Measurements from ENCODE around the gene FAM156A. TPM values are rescaled to one million over a fixed set of nuclear protein-coding genes. Genes with fewer than 3 reads are reported as not detected.
"Not testable (repeated sequence)": the region's sequence is repeated elsewhere in the genome, so short reads cannot be mapped to it uniquely, and the experiment has no call there.

The FAM156A gene
- total RNA-seq, 1 donor from 2014 or later = 21.6 TPM

DNA sequence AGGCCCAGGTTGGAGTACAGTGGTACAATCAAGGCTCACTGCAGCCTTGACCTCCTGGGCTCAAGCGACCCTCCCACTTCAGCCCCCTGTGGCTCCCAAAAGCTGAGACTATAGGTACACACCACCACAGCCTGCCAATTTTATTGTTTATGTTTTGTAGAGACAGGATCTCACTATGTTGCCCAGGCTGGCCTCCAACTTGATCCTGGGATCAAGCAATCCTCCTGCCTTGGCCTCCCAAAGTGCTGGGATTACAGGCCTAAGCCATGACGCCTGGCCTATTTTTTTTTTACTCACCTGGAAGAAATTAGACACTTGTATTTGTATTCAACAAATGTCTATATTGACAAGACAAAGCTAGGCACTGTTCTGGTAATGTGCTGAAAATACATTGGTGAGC lies 25.1 kb downstream of the FAM156A start:
- CTCF ChIA-PET = no interaction called here
- no peaks in the 10 kb centered on the region for H3K27me3 Mint-ChIP-seq
- DNase-seq (no peak), ATAC-seq (ENCODE audit: low read depth) (no peak)
- TF ChIP-seq, protein P1, sequence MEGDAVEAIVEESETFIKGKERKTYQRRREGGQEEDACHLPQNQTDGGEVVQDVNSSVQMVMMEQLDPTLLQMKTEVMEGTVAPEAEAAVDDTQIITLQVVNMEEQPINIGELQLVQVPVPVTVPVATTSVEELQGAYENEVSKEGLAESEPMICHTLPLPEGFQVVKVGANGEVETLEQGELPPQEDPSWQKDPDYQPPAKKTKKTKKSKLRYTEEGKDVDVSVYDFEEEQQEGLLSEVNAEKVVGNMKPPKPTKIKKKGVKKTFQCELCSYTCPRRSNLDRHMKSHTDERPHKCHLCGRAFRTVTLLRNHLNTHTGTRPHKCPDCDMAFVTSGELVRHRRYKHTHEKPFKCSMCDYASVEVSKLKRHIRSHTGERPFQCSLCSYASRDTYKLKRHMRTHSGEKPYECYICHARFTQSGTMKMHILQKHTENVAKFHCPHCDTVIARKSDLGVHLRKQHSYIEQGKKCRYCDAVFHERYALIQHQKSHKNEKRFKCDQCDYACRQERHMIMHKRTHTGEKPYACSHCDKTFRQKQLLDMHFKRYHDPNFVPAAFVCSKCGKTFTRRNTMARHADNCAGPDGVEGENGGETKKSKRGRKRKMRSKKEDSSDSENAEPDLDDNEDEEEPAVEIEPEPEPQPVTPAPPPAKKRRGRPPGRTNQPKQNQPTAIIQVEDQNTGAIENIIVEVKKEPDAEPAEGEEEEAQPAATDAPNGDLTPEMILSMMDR (IDR thresholded peaks at IDR 0.05) = no peak
- POLR2A ChIA-PET = no interaction called here
- intact Hi-C loops (cut with micrococcal nuclease) = no loop called here
- no peaks in the 10 kb centered on the region for H3K9me3 Mint-ChIP-seq
- peaks cover 15% of the 10 kb centered on the region for H3K4me1 Mint-ChIP-seq
- H3K27ac Mint-ChIP-seq = no peak overlapping the region
- no peak overlapping the region for H3K4me3 Mint-ChIP-seq
- H3K36me3 Mint-ChIP-seq (ENCODE audit: low read depth) = peaks cover 11% of the 10 kb centered on the region

- intact Hi-C loops (cut with micrococcal nuclease); H3K9me3 Mint-ChIP-seq; DNase-seq; H3K27ac Mint-ChIP-seq; H3K27me3 Mint-ChIP-seq; ATAC-seq (ENCODE audit: low read depth); H3K36me3 Mint-ChIP-seq (ENCODE audit: low read depth); CTCF ChIA-PET; H3K4me3 Mint-ChIP-seq: not testable (repeated sequence)
- POLR2A ChIA-PET = interaction anchor here (1.0 kb wide), 1 partner anchor 10 kb away, joined by 3 read pairs; no protein-coding TSS in a partner anchor
- H3K4me1 Mint-ChIP-seq = peaks cover 17% of the 10 kb centered on the region
These were observed 28.1 kb downstream of the FAM156A start for GRCh38 chrX:52930214-52930613.

DNA sequence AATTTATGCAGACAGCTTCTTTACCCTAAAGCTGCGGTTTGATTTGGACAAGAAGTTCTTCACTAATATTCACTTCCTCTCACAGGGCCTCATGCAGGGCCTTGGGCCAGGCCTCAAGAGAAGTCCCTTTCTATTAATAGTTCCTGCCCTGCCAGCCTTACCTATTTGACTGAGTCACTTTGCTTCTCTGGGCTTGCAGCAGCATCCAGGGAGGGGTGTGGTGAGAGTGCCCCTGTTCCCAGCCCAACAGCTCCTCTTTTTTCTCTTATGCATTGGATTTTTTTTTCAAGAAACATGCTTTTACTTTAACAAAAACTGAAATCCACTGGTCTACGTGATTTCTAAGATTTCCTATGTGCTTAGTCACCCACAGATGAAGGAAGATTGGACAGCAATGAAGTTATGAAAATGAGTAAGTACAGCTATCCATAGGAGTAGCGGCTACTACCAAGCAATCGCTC lies 34.5 kb downstream of the FAM156A start:
- DNase-seq (no peak), ATAC-seq (ENCODE audit: low read depth) (peak; percentile 25)
- no peaks in the 10 kb centered on the region for H3K9me3 Mint-ChIP-seq
- intact Hi-C loops (cut with micrococcal nuclease) = no loop called here
- peak overlapping the region; percentile 78 for H3K27ac Mint-ChIP-seq
- H3K4me1 Mint-ChIP-seq = peaks cover 34% of the 10 kb centered on the region
- peak overlapping the region; percentile 58 for H3K4me3 Mint-ChIP-seq
- ChIA-PET POLR2A (interaction anchor here (0.6 to 1.3 kb wide), 4 partner anchors 11 to 760 kb away, joined by 3 to 18 read pairs (median 4); no protein-coding TSS in a partner anchor), CTCF (interaction anchor here (0.8 to 1.7 kb wide), 2 partner anchors 72 to 349 kb away, joined by 3 to 4 read pairs; no protein-coding TSS in a partner anchor)
- peaks cover 7% of the 10 kb centered on the region for H3K36me3 Mint-ChIP-seq (ENCODE audit: low read depth)
- TF ChIP-seq, protein P1 (IDR thresholded peaks at IDR 0.05) = no peak
- H3K27me3 Mint-ChIP-seq = no peaks in the 10 kb centered on the region

- intact Hi-C loops (cut with micrococcal nuclease); POLR2A ChIA-PET; H3K27me3 Mint-ChIP-seq; H3K27ac Mint-ChIP-seq; H3K4me3 Mint-ChIP-seq; ATAC-seq (ENCODE audit: low read depth); H3K36me3 Mint-ChIP-seq (ENCODE audit: low read depth); H3K9me3 Mint-ChIP-seq; DNase-seq; CTCF ChIA-PET; H3K4me1 Mint-ChIP-seq: not testable (repeated sequence)
These were observed 43.6 kb downstream of the FAM156A start for GRCh38 chrX:52914704-52915103.

- H3K27me3 Mint-ChIP-seq; H3K36me3 Mint-ChIP-seq (ENCODE audit: low read depth); H3K9me3 Mint-ChIP-seq; intact Hi-C loops (cut with micrococcal nuclease); H3K4me3 Mint-ChIP-seq; H3K4me1 Mint-ChIP-seq; POLR2A ChIA-PET; CTCF ChIA-PET; H3K27ac Mint-ChIP-seq; ATAC-seq (ENCODE audit: low read depth); DNase-seq: not testable (repeated sequence)
These were observed 44.6 kb downstream of the FAM156A start for GRCh38 chrX:52913681-52914080.

GRCh38 chrX:52909313-52909969 lies 48.9 kb downstream of the FAM156A start:
- H3K4me3 Mint-ChIP-seq; ATAC-seq (ENCODE audit: low read depth); H3K4me1 Mint-ChIP-seq; DNase-seq; H3K27me3 Mint-ChIP-seq; H3K27ac Mint-ChIP-seq; H3K9me3 Mint-ChIP-seq; H3K36me3 Mint-ChIP-seq (ENCODE audit: low read depth); intact Hi-C loops (cut with micrococcal nuclease); POLR2A ChIA-PET; CTCF ChIA-PET: not testable (repeated sequence)

GRCh38 chrX:52907900-52908299 lies 50.4 kb downstream of the FAM156A start:
- H3K4me3 Mint-ChIP-seq; ATAC-seq (ENCODE audit: low read depth); CTCF ChIA-PET; DNase-seq; H3K27ac Mint-ChIP-seq; H3K4me1 Mint-ChIP-seq; intact Hi-C loops (cut with micrococcal nuclease); H3K36me3 Mint-ChIP-seq (ENCODE audit: low read depth); H3K9me3 Mint-ChIP-seq; POLR2A ChIA-PET; H3K27me3 Mint-ChIP-seq: not testable (repeated sequence)

- CTCF ChIA-PET; ATAC-seq (ENCODE audit: low read depth); POLR2A ChIA-PET: not testable (repeated sequence)
These were observed 51.2 kb downstream of the FAM156A start for GRCh38 chrX:52907137-52907536.

DNA sequence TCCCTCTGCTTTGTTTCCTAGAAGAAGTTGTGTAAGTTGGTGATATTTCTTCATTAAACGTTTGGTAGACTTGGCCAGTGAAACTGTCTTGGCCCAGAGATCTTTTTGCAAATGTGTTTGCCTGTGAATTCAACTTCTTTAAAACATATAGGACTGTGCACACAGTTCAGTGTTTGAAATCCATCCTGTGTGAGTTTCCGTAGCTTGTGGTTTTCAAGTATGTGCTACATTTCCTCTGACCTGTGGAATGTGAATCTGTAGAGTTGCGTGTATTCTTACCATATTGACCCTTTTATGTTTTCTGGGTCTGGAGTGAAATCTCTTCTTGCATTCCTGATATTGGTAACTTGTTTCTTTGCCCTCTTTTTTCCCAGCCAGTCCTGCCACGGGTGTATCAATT lies 52.2 kb downstream of the FAM156A start:
- H3K36me3 Mint-ChIP-seq (ENCODE audit: low read depth); ATAC-seq (ENCODE audit: low read depth); POLR2A ChIA-PET; DNase-seq; H3K4me1 Mint-ChIP-seq; H3K9me3 Mint-ChIP-seq; H3K4me3 Mint-ChIP-seq; H3K27ac Mint-ChIP-seq; intact Hi-C loops (cut with micrococcal nuclease); H3K27me3 Mint-ChIP-seq; CTCF ChIA-PET: not testable (repeated sequence)

More at GRCh38 chrX:52907137-52907536, 51.2 kb downstream of the FAM156A start:
- H3K4me1 Mint-ChIP-seq; H3K36me3 Mint-ChIP-seq (ENCODE audit: low read depth); intact Hi-C loops (cut with micrococcal nuclease); H3K9me3 Mint-ChIP-seq; DNase-seq; H3K27me3 Mint-ChIP-seq; H3K4me3 Mint-ChIP-seq; H3K27ac Mint-ChIP-seq: not testable (repeated sequence)

DNA sequence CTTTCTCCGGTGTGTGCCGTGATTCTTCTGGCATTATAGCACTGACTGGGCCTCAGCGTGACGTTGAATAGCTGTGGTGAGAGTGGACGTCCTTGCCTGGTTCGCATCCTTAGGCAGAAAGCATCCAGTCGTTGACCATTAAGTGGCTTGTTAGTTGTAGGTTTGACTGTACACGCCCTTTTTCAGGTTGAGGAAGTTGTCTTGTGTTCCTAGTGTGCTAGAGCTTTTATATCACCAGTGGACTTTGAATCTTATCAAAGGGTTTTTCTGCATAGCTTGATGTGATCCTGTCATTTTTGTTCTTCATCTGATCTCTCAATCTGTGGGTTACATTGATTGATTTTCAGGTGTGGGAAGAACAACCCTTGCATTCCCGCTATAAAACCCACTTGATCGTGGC lies 52.8 kb downstream of the FAM156A start:
- H3K4me1 Mint-ChIP-seq; H3K27me3 Mint-ChIP-seq; H3K36me3 Mint-ChIP-seq (ENCODE audit: low read depth); intact Hi-C loops (cut with micrococcal nuclease); H3K27ac Mint-ChIP-seq; DNase-seq; H3K9me3 Mint-ChIP-seq; POLR2A ChIA-PET; ATAC-seq (ENCODE audit: low read depth); H3K4me3 Mint-ChIP-seq; CTCF ChIA-PET: not testable (repeated sequence)
